ENCODE measurements around the gene UBAC1.

DNA sequence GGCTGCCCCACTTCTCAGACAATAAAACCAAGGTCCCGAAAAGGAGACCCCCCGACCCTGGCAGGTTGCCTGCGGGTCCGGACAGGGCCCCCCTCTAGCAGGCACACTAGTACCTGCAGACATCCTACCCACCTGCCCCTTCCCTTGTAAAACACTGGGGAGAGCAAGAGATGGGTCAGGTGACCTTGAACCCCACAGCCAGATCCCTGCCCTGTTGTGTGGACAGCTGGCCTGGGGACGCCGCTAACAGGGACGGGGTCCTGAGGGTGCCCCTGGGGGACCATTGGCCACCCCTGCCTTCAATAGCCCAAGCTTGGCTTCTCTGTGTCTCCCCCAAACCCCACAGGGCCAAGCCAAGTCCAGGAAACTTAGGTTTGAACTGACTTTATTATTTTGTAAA, 45.0 kb upstream of the UBAC1 start:
- TF ChIP-seq OSR1 (CRISPR knock-in tag; IDR thresholded peaks at IDR 0.05) (no peak), ZFP3 (CRISPR knock-in tag; IDR thresholded peaks at IDR 0.05) (no peak), GLIS3 (CRISPR knock-in tag; IDR thresholded peaks at IDR 0.05) (no peak), ZNF565 (CRISPR knock-in tag; conservative IDR thresholded peaks at IDR 0.05; ENCODE audit: low read depth) (no peak), TOX (CRISPR knock-in tag; IDR thresholded peaks at IDR 0.05; ENCODE audit: borderline replicate concordance) (no peak), RARB (CRISPR knock-in tag; IDR thresholded peaks at IDR 0.05) (no peak)
- TF ChIP-seq, protein P1, sequence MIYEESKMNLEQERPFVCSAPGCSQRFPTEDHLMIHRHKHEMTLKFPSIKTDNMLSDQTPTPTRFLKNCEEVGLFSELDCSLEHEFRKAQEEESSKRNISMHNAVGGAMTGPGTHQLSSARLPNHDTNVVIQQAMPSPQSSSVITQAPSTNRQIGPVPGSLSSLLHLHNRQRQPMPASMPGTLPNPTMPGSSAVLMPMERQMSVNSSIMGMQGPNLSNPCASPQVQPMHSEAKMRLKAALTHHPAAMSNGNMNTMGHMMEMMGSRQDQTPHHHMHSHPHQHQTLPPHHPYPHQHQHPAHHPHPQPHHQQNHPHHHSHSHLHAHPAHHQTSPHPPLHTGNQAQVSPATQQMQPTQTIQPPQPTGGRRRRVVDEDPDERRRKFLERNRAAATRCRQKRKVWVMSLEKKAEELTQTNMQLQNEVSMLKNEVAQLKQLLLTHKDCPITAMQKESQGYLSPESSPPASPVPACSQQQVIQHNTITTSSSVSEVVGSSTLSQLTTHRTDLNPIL (CRISPR knock-in tag; IDR thresholded peaks at IDR 0.05; ENCODE audit: low read depth): no peak

Measured in SK-N-SH treated with all-trans-retinoic acid at 6 μM for 48 hours (cell line).